DND-41 (cell line): ENCODE measurements around the gene MYPN.
"Not testable (repeated sequence)": the region's sequence is repeated elsewhere in the genome, so short reads cannot be mapped to it uniquely, and the experiment has no call there.

Source experiments
- ATAC-seq: fragments of 200-7000 bp; cut with Tn5 transposase; 3 replicates; pipeline ENCODE4 v1.9.1; 2021; ENCODE audit warnings: low read depth; ENCODE audit not compliant: insufficient read depth
- DNase-seq: peaks from one replicate; pipeline ENCODE4 v3.0.0-alpha.2; 2020
- H2AFZ ChIP-seq: 2 replicates; pipeline ENCODE4 v1.6.0; 2012; ENCODE audit warnings: low read depth, low read length
- H3K27ac ChIP-seq: 2 replicates; pipeline ENCODE4 v1.5.1; 2012; ENCODE audit warnings: low read length, inconsistent platforms
- H3K27me3 ChIP-seq: fragments of 200-600 bp; sonication (generic); 2 replicates; pipeline ENCODE4 v1.6.0; 2012; ENCODE audit warnings: low read length, mild to moderate bottlenecking, inconsistent platforms; ENCODE audit not compliant: insufficient read depth, poor library complexity
- H3K36me3 ChIP-seq: 2 replicates; pipeline ENCODE4 v1.5.1; 2012; ENCODE audit warnings: low read length, inconsistent platforms; ENCODE audit not compliant: insufficient read depth
- H3K4me1 ChIP-seq: 2 replicates; pipeline ENCODE4 v1.5.1; 2012; ENCODE audit warnings: mild to moderate bottlenecking, low read length; ENCODE audit not compliant: insufficient read depth
- H3K4me2 ChIP-seq: 2 replicates; pipeline ENCODE4 v1.6.0; 2012; ENCODE audit warnings: mild to moderate bottlenecking, moderate library complexity, low read length, inconsistent platforms; ENCODE audit not compliant: insufficient read depth
- H3K4me3 ChIP-seq, 2 experiments: fragments of 200-600 bp in 1 of 2; shearing (Covaris generic) in 1 of 2; 2 replicates each; pipeline ENCODE4 v1.5.1; 2012 to 2016; ENCODE audit warnings: inconsistent platforms in 2 of 2, low read length in 2 of 2, mild to moderate bottlenecking in 2 of 2, low read depth in 1 of 2, moderate library complexity in 1 of 2
- H3K79me2 ChIP-seq: 2 replicates; pipeline ENCODE4 v1.6.0; 2012; ENCODE audit warnings: low read length, inconsistent platforms; ENCODE audit not compliant: insufficient read depth
- H3K9ac ChIP-seq: 2 replicates; pipeline ENCODE4 v1.6.0; 2012; ENCODE audit warnings: low read depth, mild to moderate bottlenecking, inconsistent platforms, low read length, moderate library complexity
- H3K9me3 ChIP-seq: 2 replicates; pipeline ENCODE4 v1.5.1; 2012; ENCODE audit warnings: low read length, moderate library complexity, mild to moderate bottlenecking, inconsistent platforms; ENCODE audit not compliant: insufficient read depth, severe bottlenecking
- H4K20me1 ChIP-seq: 2 replicates; pipeline ENCODE4 v1.6.0; 2012; ENCODE audit warnings: low read length; ENCODE audit not compliant: insufficient read depth
- CTCF ChIP-seq: IDR thresholded peaks from 2 replicates; pipeline ENCODE4 v1.5.1; 2012; ENCODE audit warnings: borderline replicate concordance, low read length, moderate library complexity, mild to moderate bottlenecking; ENCODE audit not compliant: poor library complexity, severe bottlenecking; ENCODE audit errors: extremely low read depth
- EZH2 ChIP-seq: IDR thresholded peaks from 3 replicates; pipeline ENCODE4 v1.6.1; 2012; ENCODE audit warnings: borderline replicate concordance, low read depth, mild to moderate bottlenecking, moderate library complexity, low read length, inconsistent platforms; ENCODE audit not compliant: severe bottlenecking

MYPN gene

DNA sequence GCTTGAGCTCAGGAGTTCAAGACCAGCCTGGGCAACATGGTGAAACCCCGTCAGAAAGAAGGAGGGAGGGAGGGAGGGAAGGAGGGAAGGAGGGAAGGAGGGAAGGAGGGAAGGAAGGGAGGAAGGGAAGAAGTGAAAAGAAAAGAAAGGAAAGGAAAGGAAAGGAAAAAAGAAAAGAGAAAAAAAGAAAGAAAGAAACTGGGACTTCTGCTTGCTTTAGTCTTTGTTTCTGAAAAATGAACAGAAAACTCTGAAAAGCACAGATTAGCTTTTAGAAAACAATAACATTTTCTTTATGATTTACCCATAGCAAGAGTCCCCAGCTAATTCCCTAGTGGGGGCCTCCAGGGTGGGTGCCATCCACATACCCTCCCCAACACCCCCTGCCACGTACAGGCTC is 75.8 kb downstream of the MYPN start:
- TF ChIP-seq CTCF: no peak
- no peak for TF ChIP-seq EZH2
- Histone ChIP-seq H3K9ac (no peak overlapping the region), H3K27me3 (peaks cover 12% of the 10 kb centered on the region), H3K4me1 (no peaks in the 10 kb centered on the region), H4K20me1 (no peaks in the 10 kb centered on the region; the same call in 1 of the 2 replicates), H3K9me3 (no peaks in the 10 kb centered on the region), H2AFZ (no peak overlapping the region), H3K36me3 (no peaks in the 10 kb centered on the region), H3K27ac (no peak overlapping the region), H3K4me3 (no peak overlapping the region), H3K79me2 (no peaks in the 10 kb centered on the region), H3K4me2 (no peak overlapping the region)
- DNase-seq: no peak
- no peak for ATAC-seq

- Histone ChIP-seq H3K79me2 (no peaks in the 10 kb centered on the region), H3K9me3 (no peaks in the 10 kb centered on the region), H3K36me3 (no peaks in the 10 kb centered on the region), H3K4me3 (no peak overlapping the region), H3K9ac (no peak overlapping the region), H3K27ac (no peak overlapping the region), H2AFZ (no peak overlapping the region), H3K4me1 (no peaks in the 10 kb centered on the region), H3K4me2 (no peak overlapping the region), H3K27me3 (peaks cover 20% of the 10 kb centered on the region), H4K20me1 (no peaks in the 10 kb centered on the region)
- DNase-seq (no peak), ATAC-seq (no peak)
- no peak for TF ChIP-seq CTCF
These were observed 79.5 kb downstream of the MYPN start for GRCh38 chr10:68188835-68189234.

DNA sequence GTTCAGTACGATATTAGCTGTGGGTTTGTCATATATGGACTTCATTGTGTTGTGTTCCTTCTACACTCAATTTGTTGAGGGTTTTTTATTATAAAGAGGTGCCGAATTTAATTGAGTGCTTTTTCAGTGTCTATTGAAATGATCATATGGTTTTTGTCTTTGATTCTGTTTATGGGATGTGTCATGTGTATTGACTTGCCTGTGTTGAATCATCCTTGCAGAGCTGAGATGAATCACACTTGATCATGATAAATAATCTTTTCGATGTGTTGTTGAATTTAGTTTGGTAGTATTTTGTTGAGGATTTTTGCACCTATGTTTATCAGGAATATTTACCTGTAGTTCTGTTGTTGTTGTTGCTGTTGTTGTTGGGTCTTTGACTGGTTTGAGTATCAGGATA is 82.8 kb downstream of the MYPN start:
- no peak for TF ChIP-seq CTCF
- TF ChIP-seq EZH2: no peak
- Histone ChIP-seq H4K20me1 (no peaks in the 10 kb centered on the region), H3K4me3 (no peak overlapping the region), H2AFZ (no peak overlapping the region), H3K27me3 (peaks cover 10% of the 10 kb centered on the region), H3K9ac (no peak overlapping the region), H3K79me2 (no peaks in the 10 kb centered on the region), H3K9me3 (no peaks in the 10 kb centered on the region), H3K4me2 (no peak overlapping the region), H3K4me1 (no peaks in the 10 kb centered on the region), H3K36me3 (no peaks in the 10 kb centered on the region), H3K27ac (no peak overlapping the region)
- no peak for ATAC-seq
- no peak for DNase-seq

- Histone ChIP-seq H3K4me3 (no peak overlapping the region), H3K4me1 (no peaks in the 10 kb centered on the region), H3K27ac (no peak overlapping the region), H3K27me3 (peaks cover 7% of the 10 kb centered on the region), H3K4me2 (no peak overlapping the region), H3K9me3 (no peaks in the 10 kb centered on the region), H2AFZ (no peak overlapping the region), H3K9ac (no peak overlapping the region), H3K79me2 (no peaks in the 10 kb centered on the region), H3K36me3 (no peaks in the 10 kb centered on the region), H4K20me1 (no peaks in the 10 kb centered on the region)
- ATAC-seq: no peak
- no peak for DNase-seq
- TF ChIP-seq CTCF (no peak), EZH2 (no peak)
These were observed 85.0 kb downstream of the MYPN start for GRCh38 chr10:68194290-68194689.

GRCh38 chr10:68195776-68196175 is 86.5 kb downstream of the MYPN start:
- H4K20me1 ChIP-seq, DNase-seq, H3K4me1 ChIP-seq, H3K4me3 ChIP-seq, H3K27me3 ChIP-seq, H2AFZ ChIP-seq, H3K79me2 ChIP-seq, ATAC-seq, H3K36me3 ChIP-seq, H3K9ac ChIP-seq, H3K27ac ChIP-seq, H3K4me2 ChIP-seq, H3K9me3 ChIP-seq: not testable (repeated sequence)
